ENCODE results near the gene HDAC1. TPM values are rescaled to one million over a fixed set of nuclear protein-coding genes. Genes with fewer than 3 reads are reported as not detected.

Gene HDAC1
- total and polyA plus RNA-seq, 10 of the 15 experiments (the other 5 are each of a cell fraction or from before 2014, with no cell fraction given), result 147 to 331 (median 168) TPM

GRCh38 chr1:32321712-32322291 lies 29.9 kb downstream of the HDAC1 start:
- ChIA-PET CTCF (interaction anchor here (0.7 to 4.0 kb wide), 9 partner anchors 9 to 210 kb away, joined by 3 to 19 read pairs (median 6); partner anchors contain the start of gene MARCKSL1), SMC1A (ENCODE audit: uncharacterized antibody, unreplicated experiment) (interaction anchor here (0.6 to 9.7 kb wide), 12 partner anchors 11 to 105 kb away, joined by 3 to 124 read pairs (median 6); partner anchors contain the start of genes BSDC1, FAM167B, HDAC1 and LCK), RAD21 (ENCODE audit: unreplicated experiment) (interaction anchor here (1.0 to 2.5 kb wide), 8 partner anchors 12 to 106 kb away, joined by 3 to 15 read pairs (median 6); partner anchors contain the start of genes BSDC1, HDAC1 and MARCKSL1), POLR2A (interaction anchor here (0.6 to 2.3 kb wide), 13 partner anchors 9 to 100 kb away, joined by 3 to 10 read pairs (median 4); partner anchors contain the start of gene BSDC1)
- H3K4me3 ChIP-seq, result no peak overlapping the region
- peaks cover 14 to 51% of the 10 kb centered on the region in 2 experiments for H3K36me3 ChIP-seq (ENCODE audit: control insufficient read depth in 2 of 2, insufficient read depth in 2 of 2, low read length in 1 of 2)
- H3K27ac ChIP-seq (ENCODE audit: control insufficient read depth, insufficient read depth), result peak overlapping the region; percentile 69
- 22% methylated on average over 5 of the region's 5 CpGs for WGBS (ENCODE audit: insufficient coverage, insufficient replicate concordance, low lambda C conversion rate, missing lambda C conversion rate)
- no peak for FAIRE-seq
- H3K4me2 ChIP-seq (ENCODE audit: control insufficient read depth, insufficient read depth), result peak overlapping the region; percentile 28
- peak overlapping the region; percentile 47; the same call in 1 of the 2 replicates for H2AFZ ChIP-seq (ENCODE audit: control insufficient read depth, low read depth, low read length)
- H3K9me3 ChIP-seq (replicated peaks; ENCODE audit: control insufficient read depth, insufficient read depth, low read length), result no peaks in the 10 kb centered on the region
- in situ Hi-C loops (cut with MboI) (no loop called here), intact Hi-C loops (cut with micrococcal nuclease; ENCODE audit: unreplicated experiment) (no loop called here)
- peaks cover 54% of the 10 kb centered on the region for H3K4me1 ChIP-seq (ENCODE audit: control insufficient read depth, insufficient read depth, low read length)
- peak; percentile 9; the same call in 1 of the 3 replicates for ATAC-seq
- H3K27me3 ChIP-seq (replicated peaks in 1 of 2; ENCODE audit: control insufficient read depth in 2 of 2, insufficient read depth in 2 of 2, low read length in 1 of 2), result no peaks in the 10 kb centered on the region
- no peak overlapping the region; the same call in 1 of the 2 replicates for H3K9ac ChIP-seq (ENCODE audit: control insufficient read depth, insufficient read depth, low read length)
- H4K20me1 ChIP-seq (ENCODE audit: control insufficient read depth, insufficient read depth), result no peaks in the 10 kb centered on the region
- no peak for DNase-seq (ENCODE audit: low read depth, low spot score)
- BruUV-seq (replicated peaks), result no TSS peak
- TF ChIP-seq YY1 (IDR thresholded peaks at IDR 0.05; ENCODE audit: low read depth, low read length) (no peak), GABPA (IDR thresholded peaks at IDR 0.05; ENCODE audit: low read depth) (no peak), PKNOX1 (IDR thresholded peaks at IDR 0.05) (no peak), RAD21 (IDR thresholded peaks at IDR 0.05; ENCODE audit: insufficient read depth, low read depth, low read length) (no peak), RUNX3 (IDR thresholded peaks at IDR 0.05; ENCODE audit: low read length) (0 out of 2 replicates have a peak, but pooled peaks have one; percentile 18), RAD51 (IDR thresholded peaks at IDR 0.05) (no peak), BMI1 (IDR thresholded peaks at IDR 0.05; ENCODE audit: borderline replicate concordance) (no peak)
- H3K79me2 ChIP-seq (ENCODE audit: control insufficient read depth, insufficient read depth, low read length), result peaks cover 24% of the 10 kb centered on the region

All from GM12878 (cell line).